8988T (cell line): Measurements from ENCODE around the gene TTC8.

Source experiments
- DNase-seq: peaks from one replicate; pipeline ENCODE4 v3.0.0; 2011

The TTC8 gene

GRCh38 chr14:88870777-88871176 lies 46.3 kb downstream of the TTC8 start:
- DNase-seq = no peak

- no peak for DNase-seq
These were observed 47.0 kb downstream of the TTC8 start for GRCh38 chr14:88871429-88871828.

GRCh38 chr14:88872976-88873375 lies 48.5 kb downstream of the TTC8 start:
- DNase-seq = no peak

- no peak for DNase-seq
These were observed 52.7 kb downstream of the TTC8 start for GRCh38 chr14:88877192-88877591.

GRCh38 chr14:88879022-88879421 lies 54.6 kb downstream of the TTC8 start:
- no peak for DNase-seq

GRCh38 chr14:88882236-88882635 lies 57.8 kb downstream of the TTC8 start:
- no peak for DNase-seq

GRCh38 chr14:88895116-88895515 lies 70.7 kb downstream of the TTC8 start:
- no peak for DNase-seq

- DNase-seq = no peak
These were observed 76.7 kb downstream of the TTC8 start for GRCh38 chr14:88901189-88901588.

GRCh38 chr14:88901991-88902390 lies 77.5 kb downstream of the TTC8 start:
- no peak for DNase-seq

GRCh38 chr14:88902850-88903249 lies 78.4 kb downstream of the TTC8 start:
- DNase-seq = no peak

- no peak for DNase-seq
These were observed 79.8 kb downstream of the TTC8 start for GRCh38 chr14:88904206-88904647.

- no peak for DNase-seq
These were observed 80.4 kb downstream of the TTC8 start for GRCh38 chr14:88904864-88905263.

- no peak for DNase-seq
These were observed 83.8 kb downstream of the TTC8 start for GRCh38 chr14:88908216-88908615.

- no peak for DNase-seq
These were observed 85.9 kb downstream of the TTC8 start for GRCh38 chr14:88910386-88910785.

GRCh38 chr14:88911809-88912208 lies 87.4 kb downstream of the TTC8 start:
- DNase-seq = no peak

GRCh38 chr14:88914956-88915355 lies 90.5 kb downstream of the TTC8 start:
- DNase-seq = no peak

GRCh38 chr14:88919502-88919901 lies 95.1 kb downstream of the TTC8 start:
- DNase-seq = peak; percentile 53
